ENCODE measurements around the gene OR2A12. TPM values are rescaled to one million over a fixed set of nuclear protein-coding genes. Genes with fewer than 3 reads are reported as not detected.
"Not testable (repeated sequence)": the region's sequence is repeated elsewhere in the genome, so short reads cannot be mapped to it uniquely, and the experiment has no call there.

The OR2A12 gene
- total RNA-seq, 1 experiment from 2014 or later, result not detected

- no peak for DNase-seq (ENCODE audit: low read depth)
Measured at GRCh38 chr7:144118341-144118740, 32.3 kb downstream of the OR2A12 start.

GRCh38 chr7:144122876-144123275, 36.8 kb downstream of the OR2A12 start, which contains the start of gene OR2A14:
Gene OR2A14, plus strand, starts transcription at chr7:144123176. Its CDS starts 5,937 bp downstream, at chr7:144129113.
- no peak for DNase-seq (ENCODE audit: low read depth)

GRCh38 chr7:144127714-144128334, 41.7 kb downstream of the OR2A12 start:
- DNase-seq (ENCODE audit: low read depth), result peak; percentile 70

DNA sequence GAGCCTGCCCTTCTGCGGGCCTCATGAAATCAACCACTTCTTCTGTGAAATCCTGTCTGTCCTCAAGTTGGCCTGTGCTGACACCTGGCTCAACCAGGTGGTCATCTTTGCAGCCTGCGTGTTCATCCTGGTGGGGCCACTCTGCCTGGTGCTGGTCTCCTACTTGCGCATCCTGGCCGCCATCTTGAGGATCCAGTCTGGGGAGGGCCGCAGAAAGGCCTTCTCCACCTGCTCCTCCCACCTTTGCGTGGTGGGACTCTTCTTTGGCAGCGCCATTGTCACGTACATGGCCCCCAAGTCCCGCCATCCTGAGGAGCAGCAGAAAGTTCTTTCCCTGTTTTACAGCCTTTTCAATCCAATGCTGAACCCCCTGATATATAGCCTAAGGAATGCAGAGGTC, 43.5 kb downstream of the OR2A12 start:
- DNase-seq (ENCODE audit: low read depth), result not testable (repeated sequence)

GRCh38 chr7:144130730-144131129, 44.7 kb downstream of the OR2A12 start:
- no peak for DNase-seq (ENCODE audit: low read depth)

GRCh38 chr7:144132262-144132661, 46.2 kb downstream of the OR2A12 start:
- no peak for DNase-seq (ENCODE audit: low read depth)

- no peak for DNase-seq (ENCODE audit: low read depth)
Measured at GRCh38 chr7:144133307-144133706, 47.2 kb downstream of the OR2A12 start.

- no peak for DNase-seq (ENCODE audit: low read depth)
Measured at GRCh38 chr7:144134116-144134515, 48.0 kb downstream of the OR2A12 start.

GRCh38 chr7:144137501-144137900, 51.4 kb downstream of the OR2A12 start:
- DNase-seq (ENCODE audit: low read depth), result no peak

DNA sequence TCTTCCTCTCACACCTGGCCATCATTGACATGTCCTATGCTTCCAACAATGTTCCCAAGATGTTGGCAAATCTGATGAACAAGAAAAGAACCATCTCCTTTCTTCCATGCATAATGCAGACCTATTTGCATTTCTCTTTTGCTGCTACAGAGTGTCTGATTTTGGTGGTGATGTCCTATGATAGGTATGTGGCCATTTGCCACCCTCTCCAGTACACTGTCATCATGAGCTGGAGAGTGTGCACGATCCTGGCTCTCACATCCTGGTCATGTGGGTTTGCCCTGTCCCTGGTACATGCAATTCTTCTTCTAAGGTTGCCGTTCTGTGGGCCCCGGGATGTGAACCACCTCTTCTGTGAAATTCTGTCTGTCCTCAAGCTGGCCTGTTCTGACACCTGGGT, 56.1 kb downstream of the OR2A12 start:
- no peak for DNase-seq (ENCODE audit: low read depth)

DNA sequence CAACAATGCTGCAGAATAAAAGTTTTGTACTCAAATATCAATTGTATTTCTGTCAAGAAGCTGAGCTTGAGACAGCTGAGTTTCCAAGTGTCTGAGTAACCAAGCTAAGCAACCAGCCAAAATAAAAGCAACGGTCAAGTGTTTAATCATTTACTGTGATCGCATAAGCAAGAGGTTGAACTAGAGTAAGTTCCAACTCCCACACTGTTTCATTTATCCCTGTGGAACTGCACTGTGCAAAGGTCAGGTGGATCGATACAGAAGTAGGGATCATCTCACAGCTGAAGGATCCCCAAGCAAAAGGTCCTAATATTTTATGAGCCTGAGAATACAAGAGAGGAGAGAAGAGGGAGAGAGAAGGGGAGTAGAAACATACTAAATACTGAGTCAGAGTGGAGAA, 58.3 kb downstream of the OR2A12 start:
- no peak for DNase-seq (ENCODE audit: low read depth)

GRCh38 chr7:144148224-144148827, 62.2 kb downstream of the OR2A12 start:
- no peak for DNase-seq (ENCODE audit: low read depth)

Other genes with a start within 250 kb of the OR2A12 start
- gene TCAF1, start 184.1 kb upstream of the OR2A12 start, total RNA-seq (2014; rRNA removed; shearing (Covaris generic)), result 29.3 and 35.6 TPM in 2 replicates
- not detected in 2 replicates for gene OR2F2, start 151.0 kb upstream of the OR2A12 start, total RNA-seq (2014; rRNA removed; shearing (Covaris generic))
- not detected in 2 replicates for gene OR2F1, start 131.4 kb upstream of the OR2A12 start, total RNA-seq (2014; rRNA removed; shearing (Covaris generic))
- gene OR6B1, start 86.0 kb upstream of the OR2A12 start, total RNA-seq (2014; rRNA removed; shearing (Covaris generic)), result not detected in 2 replicates
- not detected in 2 replicates for gene OR2A5, start 37.3 kb upstream of the OR2A12 start, total RNA-seq (2014; rRNA removed; shearing (Covaris generic))
- gene OR2A25, start 16.5 kb upstream of the OR2A12 start, total RNA-seq (2014; rRNA removed; shearing (Covaris generic)), result not detected in 2 replicates
- gene OR2A2, start 23.3 kb downstream of the OR2A12 start, total RNA-seq (2014; rRNA removed; shearing (Covaris generic)), result not detected in 2 replicates
- not detected in 2 replicates for gene OR2A14, start 36.9 kb downstream of the OR2A12 start, total RNA-seq (2014; rRNA removed; shearing (Covaris generic))
- 0.29 and 0.60 TPM in 2 replicates for gene CTAGE4, start 97.2 kb downstream of the OR2A12 start, total RNA-seq (2014; rRNA removed; shearing (Covaris generic))
- 1.3 and 1.4 TPM in 2 replicates for gene ARHGEF35, start 109.6 kb downstream of the OR2A12 start, total RNA-seq (2014; rRNA removed; shearing (Covaris generic))
- gene OR2A42, start 153.3 kb downstream of the OR2A12 start, total RNA-seq (2014; rRNA removed; shearing (Covaris generic)), result 0.12 TPM in 1 of 2 replicates, not detected in the other
- 0.24 TPM in 1 of 2 replicates, not detected in the other for gene OR2A7, start 178.5 kb downstream of the OR2A12 start, total RNA-seq (2014; rRNA removed; shearing (Covaris generic))
- 0.39 TPM in 1 of 2 replicates, not detected in the other for gene CTAGE8, start 183.0 kb downstream of the OR2A12 start, total RNA-seq (2014; rRNA removed; shearing (Covaris generic))
- gene OR2A1, start 226.1 kb downstream of the OR2A12 start, total RNA-seq (2014; rRNA removed; shearing (Covaris generic)), result 0.20 and 1.7 TPM in 2 replicates